GM12878 (cell line): Measurements from ENCODE around the gene PAEP. TPM values are rescaled to one million over a fixed set of nuclear protein-coding genes. Genes with fewer than 3 reads are reported as not detected.

Experiments used
- ATAC-seq: fragments of 200-7000 bp; cut with Tn5 transposase; 3 replicates; pipeline ENCODE4 v1.9.1; 2020; ENCODE audit warnings: mild to moderate bottlenecking, moderate library complexity
- BruUV-seq: library from RNA; stranded (reverse); fragments of 400-500 nt; replicated peaks from 2 replicates; lab custom pipeline; 2021; lab: Mats Ljungman, UMichigan
- CTCF ChIA-PET: fragments of 300-600 bp; sonication (Branson Sonifier 250); formaldehyde crosslinking; extraction: SDS; loops from one replicate; lab custom pipeline; 2021; ENCODE audit warnings: inconsistent platforms; lab: Yijun Ruan, JAX
- POLR2A ChIA-PET: fragments of 350-600 bp; formaldehyde crosslinking; extraction: SDS; loops from one replicate; lab custom pipeline; 2021; ENCODE audit warnings: inconsistent platforms; lab: Charles Lee
- RAD21 ChIA-PET: fragments of 300-600 bp; sonication (Branson Sonifier 250); formaldehyde crosslinking; loops from one replicate; lab custom pipeline; 2023; ENCODE audit warnings: antibody characterized with exemption; ENCODE audit not compliant: unreplicated experiment; lab: Charles Lee
- SMC1A ChIA-PET: fragments of 300-600 bp; sonication (Branson Sonifier 250); formaldehyde crosslinking; loops from one replicate; lab custom pipeline; 2023; ENCODE audit not compliant: unreplicated experiment, uncharacterized antibody; lab: Charles Lee
- DNase-seq: peaks from one replicate; pipeline ENCODE4 v3.0.0-alpha.2; 2011; ENCODE audit warnings: low read depth, low spot score
- FAIRE-seq: peaks from 3 replicates; lab custom pipeline; 2011; peaks lifted over from hg19 to GRCh38; lab: Jason Lieb, UNC
- H2AFZ ChIP-seq: 2 replicates; pipeline ENCODE4 v1.6.0; 2011; ENCODE audit warnings: low read depth, low read length, control low read depth; ENCODE audit not compliant: control insufficient read depth
- H3K27ac ChIP-seq: 2 replicates; pipeline ENCODE4 v1.5.1; 2011; ENCODE audit warnings: control low read depth; ENCODE audit not compliant: control insufficient read depth, insufficient read depth
- H3K27me3 ChIP-seq, 2 experiments: replicated peaks in 1 of 2; 2 replicates each; pipeline versions ENCODE4 v1.6.0 to v1.6.1; 2011; ENCODE audit warnings: low read length in 1 of 2; ENCODE audit not compliant: control insufficient read depth in 2 of 2, insufficient read depth in 2 of 2
- H3K36me3 ChIP-seq, 2 experiments: 2 replicates each; pipeline ENCODE4 v1.5.1; 2011; ENCODE audit warnings: low read length in 1 of 2; ENCODE audit not compliant: control insufficient read depth in 2 of 2, insufficient read depth in 2 of 2
- H3K4me1 ChIP-seq: 2 replicates; pipeline ENCODE4 v1.6.1; 2011; ENCODE audit warnings: mild to moderate bottlenecking, low read length, moderate library complexity, mixed read lengths; ENCODE audit not compliant: control insufficient read depth, insufficient read depth
- H3K4me2 ChIP-seq: 2 replicates; pipeline ENCODE4 v1.6.0; 2011; ENCODE audit warnings: control low read depth; ENCODE audit not compliant: control insufficient read depth, insufficient read depth
- H3K4me3 ChIP-seq: fragments of 200-600 bp; sonication (generic); 2 replicates; pipeline ENCODE4 v1.5.1; 2016
- H3K79me2 ChIP-seq: 2 replicates; pipeline ENCODE4 v1.6.0; 2011; ENCODE audit warnings: low read length; ENCODE audit not compliant: control insufficient read depth, insufficient read depth
- H3K9ac ChIP-seq: 2 replicates; pipeline ENCODE4 v1.8.0; 2011; ENCODE audit warnings: low read length, control low read depth, mixed read lengths; ENCODE audit not compliant: control insufficient read depth, insufficient read depth
- H3K9me3 ChIP-seq: replicated peaks from 3 replicates; pipeline ENCODE4 v1.5.1; 2011; ENCODE audit warnings: mild to moderate bottlenecking, low read length; ENCODE audit not compliant: control insufficient read depth, insufficient read depth
- H4K20me1 ChIP-seq: 2 replicates; pipeline ENCODE4 v1.6.0; 2011; ENCODE audit not compliant: control insufficient read depth, insufficient read depth
- CBX5 ChIP-seq: sonication (generic); IDR thresholded peaks from 2 replicates; pipeline ENCODE4 v1.6.1; 2016; ENCODE audit warnings: low read depth, moderate library complexity, mild to moderate bottlenecking, inconsistent platforms
- CREM ChIP-seq: IDR thresholded peaks from 2 replicates; pipeline ENCODE4 v1.6.1; 2014; ENCODE audit warnings: antibody characterized with exemption, low read depth
- DPF2 ChIP-seq: fragments of 450-650 bp; IDR thresholded peaks from 2 replicates; pipeline ENCODE4 v1.6.1; 2017; ENCODE audit warnings: mild to moderate bottlenecking
- HCFC1 ChIP-seq: fragments of 150-350 bp; IDR thresholded peaks from 2 replicates; pipeline ENCODE4 v1.6.1; 2014; ENCODE audit warnings: low read length
- JUNB ChIP-seq: IDR thresholded peaks from 2 replicates; pipeline ENCODE4 v1.6.1; 2016; ENCODE audit warnings: antibody characterized with exemption, mild to moderate bottlenecking
- KAT2A ChIP-seq: conservative IDR thresholded peaks from 2 replicates; pipeline ENCODE4 v1.6.1; 2011; ENCODE audit warnings: low read depth, low read length; ENCODE audit not compliant: control insufficient read depth
- NFXL1 ChIP-seq: fragments of 450-650 bp; IDR thresholded peaks from 2 replicates; pipeline ENCODE4 v1.6.1; 2017; ENCODE audit warnings: antibody characterized with exemption, mild to moderate bottlenecking, borderline replicate concordance
- NR2F1 ChIP-seq: fragments of 450-650 bp; conservative IDR thresholded peaks from 2 replicates; pipeline ENCODE4 v1.6.1; 2017; ENCODE audit warnings: mild to moderate bottlenecking
- POLR2AphosphoS5 ChIP-seq: IDR thresholded peaks from 2 replicates; pipeline ENCODE4 v1.6.1; 2011; ENCODE audit warnings: mild to moderate bottlenecking, low read length, inconsistent platforms
- RB1 ChIP-seq: fragments of 450-650 bp; formaldehyde crosslinking; IDR thresholded peaks from 2 replicates; pipeline ENCODE4 v1.6.1; 2017; ENCODE audit warnings: mild to moderate bottlenecking, borderline replicate concordance
- RUNX3 ChIP-seq: IDR thresholded peaks from 2 replicates; pipeline ENCODE4 v1.6.1; 2012; ENCODE audit warnings: low read length, inconsistent platforms
- SIX5 ChIP-seq: IDR thresholded peaks from 2 replicates; pipeline ENCODE4 v1.6.1; 2011; ENCODE audit warnings: mild to moderate bottlenecking, low read depth, low read length, moderate library complexity; ENCODE audit not compliant: severe bottlenecking
- SMC3 ChIP-seq: IDR thresholded peaks from 2 replicates; pipeline ENCODE4 v1.6.1; 2011; ENCODE audit warnings: low read length, improper control_type of control experiment, borderline replicate concordance
- SUPT20H ChIP-seq: IDR thresholded peaks from 2 replicates; pipeline ENCODE4 v1.6.1; 2011; ENCODE audit warnings: low read depth, mild to moderate bottlenecking, low read length, moderate library complexity, borderline replicate concordance; ENCODE audit not compliant: control insufficient read depth
- TCF3 ChIP-seq: IDR thresholded peaks from 2 replicates; pipeline ENCODE4 v1.6.1; 2012; ENCODE audit warnings: low read depth, mild to moderate bottlenecking, low read length, borderline replicate concordance; ENCODE audit not compliant: insufficient read depth
- USF1 ChIP-seq: IDR thresholded peaks from 2 replicates; pipeline ENCODE4 v1.6.1; 2011; ENCODE audit warnings: borderline replicate concordance, low read depth, mild to moderate bottlenecking, moderate library complexity, mixed read lengths, low read length; ENCODE audit not compliant: insufficient read depth; ENCODE audit errors: extremely low read length
- WRNIP1 ChIP-seq: IDR thresholded peaks from 2 replicates; pipeline ENCODE4 v1.6.1; 2011; ENCODE audit warnings: low read depth, low read length, improper control_type of control experiment, borderline replicate concordance
- ZSCAN29 ChIP-seq: fragments of 450-650 bp; IDR thresholded peaks from 2 replicates; pipeline ENCODE4 v1.6.1; 2017; ENCODE audit warnings: mild to moderate bottlenecking, moderate library complexity
- ZZZ3 ChIP-seq: IDR thresholded peaks from 2 replicates; pipeline ENCODE4 v1.6.1; 2011; ENCODE audit warnings: low read depth; ENCODE audit not compliant: control insufficient read depth, insufficient read length
- WGBS: methylation state at CpG from one replicate; pipeline ENCODE4 v1.1.6; 2016; ENCODE audit warnings: low lambda C conversion rate; ENCODE audit not compliant: insufficient replicate concordance, insufficient coverage; ENCODE audit errors: missing lambda C conversion rate; 5-methylcytosine and 5-hydroxymethylcytosine counted together
- in situ Hi-C: fragments of 300-500 bp; cut with MboI; formaldehyde crosslinking; loops from 9 replicates; pipeline ENCODE4 v1.14.3; 2018; ENCODE audit warnings: mixed read lengths
- intact Hi-C: fragments of 100-400 bp; cut with micrococcal nuclease; formaldehyde crosslinking; loops from one replicate; pipeline ENCODE4 v1.14.2; 2022; ENCODE audit not compliant: unreplicated experiment
- polyA plus RNA-seq, 11 experiments: library from polyadenylated mRNA; depleted of rRNA in 4 of 11; unstranded in 6 of 11; stranded (reverse) in 5 of 11; fragments of >200 nt; fragmentation: Nextera tagmentation in 4 of 11; fragmentation: Illumina TruSeq in 1 of 11; extraction: Ambion mirVana in 4 of 11; extraction: Trizol in 1 of 11; gene quantifications; 1 replicate in 1 of 11; 2 replicates in 10 of 11; pipeline versions ENCODE4 v1.2.1 to v1.2.3, GENCODE V29; 2011 to 2016; ENCODE audit warnings: inconsistent platforms in 2 of 11, missing spikeins in 2 of 11, low read depth in 1 of 11
- total RNA-seq, 4 experiments: library from RNA; depleted of rRNA in 3 of 4; stranded (reverse); fragments of >200 nt in 3 of 4; fragmentation: Illumina TruSeq in 1 of 4; extraction: Trizol in 1 of 4; gene quantifications; 2 replicates each; pipeline versions ENCODE4 v1.2.1 to v1.2.3, GENCODE V29; 2013 to 2021

PAEP gene
- total and polyA plus RNA-seq, 10 of the 15 experiments (the other 5 are each of a cell fraction or from before 2014, with no cell fraction given), result not detected

GRCh38 chr9:135592331-135592590 lies 30.7 kb downstream of the PAEP start:
- FAIRE-seq (no peak), DNase-seq (no peak), ATAC-seq (no peak)
- no peaks in the 10 kb centered on the region for H4K20me1 ChIP-seq
- ChIA-PET RAD21 (no interaction called here), CTCF (no interaction called here), SMC1A (no interaction called here), POLR2A (no interaction called here)
- no peaks in the 10 kb centered on the region for H3K9me3 ChIP-seq
- H3K4me3 ChIP-seq, result no peak overlapping the region
- in situ Hi-C loops, result no loop called here
- H3K27me3 ChIP-seq, result no peaks in the 10 kb centered on the region
- no TSS peak for BruUV-seq
- H3K79me2 ChIP-seq, result no peaks in the 10 kb centered on the region
- H3K4me1 ChIP-seq, result no peaks in the 10 kb centered on the region
- H3K4me2 ChIP-seq, result no peak overlapping the region
- 51% methylated on average over 5 of the region's 5 CpGs for WGBS
- intact Hi-C loops, result no loop called here
- no peak overlapping the region for H3K27ac ChIP-seq
- H2AFZ ChIP-seq, result no peak overlapping the region
- H3K36me3 ChIP-seq, result no peaks in the 10 kb centered on the region
- TF ChIP-seq SUPT20H, result no peak
- TF ChIP-seq NR2F1, result no peak
- TF ChIP-seq SIX5, result no peak
- no peak for TF ChIP-seq POLR2AphosphoS5
- TF ChIP-seq ZSCAN29, result no peak
- no peak for TF ChIP-seq TCF3
- TF ChIP-seq CBX5, result no peak
- TF ChIP-seq USF1, result no peak
- no peak for TF ChIP-seq CREM
- no peak for TF ChIP-seq ZZZ3
- no peak for TF ChIP-seq KAT2A
- TF ChIP-seq HCFC1, result no peak
- no peak for TF ChIP-seq DPF2
- no peak for TF ChIP-seq JUNB
- no peak for TF ChIP-seq SMC3
- no peak for TF ChIP-seq WRNIP1
- no peak for TF ChIP-seq RB1
- TF ChIP-seq RUNX3, result no peak
- no peak for TF ChIP-seq NFXL1
- no peak overlapping the region for H3K9ac ChIP-seq
